Kidney capillary endothelial cell (primary cell): Measurements from ENCODE around the gene CD46.
"Not testable (repeated sequence)": the region's sequence is repeated elsewhere in the genome, so short reads cannot be mapped to it uniquely, and the experiment has no call there.

Source experiments
- DNase-seq: peaks from one replicate; pipeline ENCODE4 v3.0.0-alpha.2; 2018; ENCODE audit warnings: low spot score

Gene CD46

GRCh38 chr1:207751790-207752455, at the start of gene CD46:
CD46 (plus strand) TSS chr1:207752054; CDS start chr1:207752213, 159 bp downstream.
- DNase-seq: peak; percentile 96

GRCh38 chr1:207702317-207702716, 49.5 kb upstream of the CD46 start:
- DNase-seq: no peak

DNA sequence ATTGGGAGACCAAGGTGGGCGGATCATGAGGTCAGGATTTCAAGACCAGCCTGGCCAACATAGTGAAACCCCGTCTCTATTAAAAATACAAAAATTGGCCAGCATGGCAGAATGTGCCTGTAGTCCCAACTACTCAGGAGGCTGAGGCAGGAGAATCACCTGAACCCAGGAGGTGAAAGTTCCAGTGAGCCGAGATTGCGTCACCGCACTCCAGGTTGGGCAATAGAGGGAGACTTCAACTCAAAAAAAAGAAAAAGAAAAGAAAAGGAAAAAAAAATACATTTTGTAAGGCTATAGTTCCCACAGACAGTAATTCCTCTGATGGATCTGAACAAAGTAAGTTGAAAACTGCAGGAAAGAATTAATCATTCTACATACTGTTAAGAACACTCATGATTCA, 48.1 kb upstream of the CD46 start:
- no peak for DNase-seq

- peak; percentile 7 for DNase-seq
Observed at GRCh38 chr1:207708004-207708403, 43.9 kb upstream of the CD46 start.

DNA sequence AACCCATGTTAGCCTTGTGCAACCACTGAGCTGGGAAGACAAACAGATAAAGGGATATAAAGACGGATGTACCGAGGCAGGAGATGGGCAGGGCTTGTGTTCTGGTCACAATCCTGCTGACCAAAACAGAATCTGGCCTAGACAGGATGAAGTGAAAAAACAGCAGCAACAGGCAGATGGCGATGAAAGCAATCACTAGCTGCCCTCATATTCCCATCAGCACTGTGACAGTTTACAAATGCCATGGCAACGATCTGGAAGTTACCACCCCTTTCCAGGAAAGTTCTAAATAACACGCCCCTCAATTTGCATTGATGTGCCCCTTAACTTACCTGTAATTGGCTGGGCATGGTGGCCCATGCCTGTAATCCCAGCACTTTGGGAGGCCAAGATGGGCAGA, 40.6 kb upstream of the CD46 start:
- no peak for DNase-seq

DNA sequence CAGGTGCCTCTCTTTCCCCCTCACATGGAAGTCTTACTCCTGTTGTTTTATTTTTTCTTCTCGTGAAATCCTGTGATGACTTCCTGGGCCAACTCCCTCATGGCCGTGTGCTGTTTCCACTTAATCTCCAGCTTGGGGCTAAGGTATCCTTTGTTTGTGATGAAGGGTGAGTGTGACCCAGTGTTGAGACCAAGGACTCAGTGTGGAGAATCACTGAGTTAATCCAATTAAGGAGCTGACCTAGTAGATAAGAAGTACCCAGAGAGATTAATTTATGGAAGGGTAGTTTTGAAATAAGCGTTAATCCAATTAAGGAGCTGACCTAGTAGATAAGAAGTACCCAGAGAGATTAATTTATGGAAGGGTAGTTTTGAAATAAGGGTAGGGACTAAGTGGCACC, 39.2 kb upstream of the CD46 start:
- DNase-seq: not testable (repeated sequence)

- no peak for DNase-seq
Observed at GRCh38 chr1:207713529-207713928, 38.3 kb upstream of the CD46 start.

- DNase-seq: no peak
Observed at GRCh38 chr1:207719234-207719633, 32.6 kb upstream of the CD46 start.

GRCh38 chr1:207728200-207728858, 23.5 kb upstream of the CD46 start:
- not testable (repeated sequence) for DNase-seq

- not testable (repeated sequence) for DNase-seq
Observed at GRCh38 chr1:207737503-207738157, 14.2 kb upstream of the CD46 start.

GRCh38 chr1:207738158-207738659, 13.6 kb upstream of the CD46 start:
- not testable (repeated sequence) for DNase-seq

- DNase-seq: no peak
Observed at GRCh38 chr1:207740207-207740606, 11.6 kb upstream of the CD46 start.

DNA sequence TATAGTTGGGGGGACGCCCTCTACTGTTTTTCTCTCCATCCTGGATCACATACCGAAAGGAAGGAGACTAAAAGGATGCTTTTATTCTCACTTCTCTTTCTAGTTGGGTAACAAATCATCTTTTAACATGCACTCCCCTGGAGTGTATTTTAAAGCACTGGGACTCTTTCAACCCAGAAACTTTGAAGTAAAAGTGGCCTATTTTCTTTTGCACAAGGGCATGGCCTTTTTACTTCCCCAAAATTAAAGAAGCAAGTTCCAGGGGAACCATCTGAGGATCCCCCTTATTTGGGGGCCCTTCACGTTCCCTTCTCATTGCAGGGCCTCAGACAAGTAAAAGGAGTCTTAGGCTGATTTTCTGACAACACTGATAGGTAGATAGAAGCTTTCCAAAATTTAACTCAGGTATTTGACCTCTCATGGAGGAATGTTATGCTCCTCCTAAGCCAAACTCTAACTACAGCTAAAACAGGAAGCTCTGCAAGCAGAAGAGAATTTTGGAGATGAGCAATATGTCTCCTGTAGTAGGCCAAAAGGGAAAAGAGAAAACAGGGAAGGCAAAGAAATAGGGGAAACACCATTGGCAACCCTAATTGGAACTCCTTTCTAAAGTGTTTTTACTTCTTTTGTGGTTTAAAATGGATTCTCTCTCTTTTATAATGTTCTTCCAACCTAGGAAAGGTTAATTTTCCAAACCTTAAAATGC, 8.9 kb upstream of the CD46 start:
- DNase-seq: no peak

DNA sequence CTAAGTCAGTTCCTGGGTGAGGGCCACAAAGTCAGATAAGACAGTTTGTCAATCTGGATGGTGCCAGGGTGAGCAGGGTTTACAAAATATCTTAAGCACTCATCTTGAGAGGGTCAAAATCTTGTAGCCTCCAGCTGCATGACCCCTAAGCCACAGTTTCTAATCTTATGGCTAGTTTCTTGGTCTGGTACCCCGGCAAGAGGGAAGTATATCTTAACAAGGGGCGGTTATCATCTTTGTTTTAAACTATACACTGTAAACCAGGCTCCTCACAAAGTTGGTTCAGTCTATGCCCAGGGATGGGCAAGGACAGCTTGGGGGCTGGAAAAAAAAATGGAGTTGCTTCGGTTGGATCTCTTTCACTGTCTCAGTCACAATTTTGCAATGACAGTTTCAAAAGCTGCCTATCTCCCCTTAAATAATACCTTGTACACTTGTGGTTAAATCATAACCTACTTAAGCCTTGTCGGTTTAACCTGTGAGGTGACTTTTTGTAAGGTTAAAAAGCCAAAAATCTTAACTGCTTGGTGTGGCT, 7.8 kb upstream of the CD46 start:
- no peak for DNase-seq

GRCh38 chr1:207745285-207745684, 6.6 kb upstream of the CD46 start:
- no peak for DNase-seq

GRCh38 chr1:207745839-207746767, 5.8 kb upstream of the CD46 start:
- no peak for DNase-seq

GRCh38 chr1:207747627-207748492, 4.0 kb upstream of the CD46 start:
- no peak for DNase-seq

GRCh38 chr1:207748737-207749528, 2.9 kb upstream of the CD46 start:
- no peak for DNase-seq

DNA sequence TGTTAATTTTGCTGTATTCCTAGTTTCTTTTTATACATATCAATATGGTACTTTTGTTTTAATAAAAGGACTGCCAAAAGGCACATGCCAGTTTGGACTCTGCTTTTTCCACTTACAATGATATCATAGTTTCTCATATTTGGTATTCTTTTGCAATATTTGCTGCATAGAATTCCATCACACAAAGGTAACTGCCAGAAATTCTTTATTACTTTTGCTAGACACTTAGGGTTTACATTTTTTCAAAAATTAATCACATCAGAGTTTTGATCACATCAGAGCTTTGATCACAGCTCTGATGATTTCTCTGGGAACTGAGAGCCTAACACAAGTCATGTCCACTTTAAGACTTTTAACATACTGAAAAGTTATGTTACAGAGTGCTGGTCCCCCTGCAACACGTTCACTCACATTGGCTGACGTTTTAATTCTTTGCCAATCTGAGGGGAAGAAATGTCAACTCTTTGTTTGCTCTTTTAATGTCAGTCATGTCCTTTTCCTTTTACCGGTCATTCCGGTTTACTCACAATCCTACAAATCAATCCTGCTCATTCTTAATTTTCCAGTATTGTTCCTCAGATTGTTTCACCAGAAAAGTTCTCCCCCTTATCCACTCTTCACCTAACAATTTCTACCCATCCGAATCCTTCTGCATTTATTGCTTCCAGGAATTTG, 1.1 kb upstream of the CD46 start:
- peak; percentile 17 for DNase-seq
